Smooth muscle cell (in vitro differentiated cells): ENCODE data around the gene MTARC2. TPM values are rescaled to one million over a fixed set of nuclear protein-coding genes. Genes with fewer than 3 reads are reported as not detected.
"Not testable (repeated sequence)": the region's sequence is repeated elsewhere in the genome, so short reads cannot be mapped to it uniquely, and the experiment has no call there.

Experiments
- DNase-seq: peaks from one replicate; lab custom pipeline; 2025; ENCODE audit not compliant: unreplicated experiment; lab: John Stamatoyannopoulos, UW
- H2AFZ ChIP-seq: fragments of 200-600 bp; sonication (generic); 2 replicates; pipeline ENCODE4 v1.6.0; 2016; ENCODE audit warnings: antibody characterized with exemption, low read depth, mild to moderate bottlenecking
- H3F3A ChIP-seq: fragments of 200-600 bp; sonication (generic); 2 replicates; pipeline ENCODE4 v1.6.0; 2017; ENCODE audit warnings: antibody characterized with exemption, low read depth
- H3K27ac ChIP-seq: fragments of 200-600 bp; sonication (generic); 2 replicates; pipeline ENCODE4 v1.5.1; 2016; ENCODE audit warnings: low read depth, mild to moderate bottlenecking
- H3K27me3 ChIP-seq: fragments of 200-600 bp; sonication (generic); 2 replicates; pipeline ENCODE4 v1.6.1; 2016; ENCODE audit warnings: low read depth, mild to moderate bottlenecking
- H3K36me3 ChIP-seq: fragments of 200-600 bp; sonication (generic); 2 replicates; pipeline ENCODE4 v1.5.1; 2016; ENCODE audit warnings: low read depth
- H3K4me1 ChIP-seq: fragments of 200-600 bp; sonication (generic); 2 replicates; pipeline ENCODE4 v1.5.1; 2016; ENCODE audit warnings: low read depth
- H3K4me2 ChIP-seq: fragments of 200-600 bp; sonication (generic); 2 replicates; pipeline ENCODE4 v1.6.0; 2016; ENCODE audit warnings: mild to moderate bottlenecking
- H3K4me3 ChIP-seq: fragments of 200-600 bp; sonication (generic); 2 replicates; pipeline ENCODE4 v1.5.1; 2016; ENCODE audit warnings: mild to moderate bottlenecking
- H3K79me2 ChIP-seq: fragments of 200-600 bp; sonication (generic); 2 replicates; pipeline ENCODE4 v1.6.0; 2016; ENCODE audit warnings: low read depth, mild to moderate bottlenecking
- H3K9ac ChIP-seq: fragments of 200-600 bp; sonication (generic); 2 replicates; pipeline ENCODE4 v1.6.0; 2016; ENCODE audit warnings: low read depth
- H3K9me3 ChIP-seq: fragments of 200-600 bp; sonication (generic); replicated peaks from 2 replicates; pipeline ENCODE4 v1.5.1; 2016; ENCODE audit warnings: low read depth
- H4K20me1 ChIP-seq: fragments of 200-600 bp; sonication (generic); 2 replicates; pipeline ENCODE4 v1.6.0; 2016; ENCODE audit warnings: low read depth
- CTCF ChIP-seq: fragments of 200-600 bp; sonication (generic); IDR thresholded peaks from 2 replicates; pipeline ENCODE4 v1.5.1; 2017; ENCODE audit warnings: borderline replicate concordance, mild to moderate bottlenecking, antibody characterized with exemption; ENCODE audit not compliant: insufficient read depth, poor library complexity, severe bottlenecking
- WGBS: methylation state at CpG from one replicate; pipeline ENCODE4 v1.1.7; 2016; ENCODE audit warnings: low lambda C conversion rate; 5-methylcytosine and 5-hydroxymethylcytosine counted together
- polyA plus RNA-seq: library from polyadenylated mRNA; unstranded; fragments of >200 nt; fragmentation: Nextera tagmentation; extraction: Ambion mirVana; gene quantifications from 2 replicates; pipeline ENCODE4 v1.2.1, GENCODE V29; 2016
- total RNA-seq: library from RNA; depleted of rRNA; stranded (reverse); fragments of >200 nt; gene quantifications from 2 replicates; pipeline ENCODE4 v1.2.3, GENCODE V29; 2014

The MTARC2 gene
- total and polyA plus RNA-seq, 2 experiments from 2014 or later = 6.1 to 7.6 TPM

- Histone ChIP-seq H4K20me1 (no peaks in the 10 kb centered on the region), H3K9me3 (no peaks in the 10 kb centered on the region), H3F3A (no peaks in the 10 kb centered on the region), H3K27ac (no peak overlapping the region), H3K9ac (no peak overlapping the region), H3K4me2 (no peak overlapping the region), H3K4me3 (no peak overlapping the region), H3K36me3 (no peaks in the 10 kb centered on the region), H3K27me3 (no peaks in the 10 kb centered on the region), H2AFZ (no peak overlapping the region), H3K79me2 (no peaks in the 10 kb centered on the region), H3K4me1 (no peaks in the 10 kb centered on the region)
- 87% methylated on average over 20 of the region's 20 CpGs for WGBS
- TF ChIP-seq CTCF = no peak
- no peak for DNase-seq
Observed at GRCh38 chr1:220717800-220718640, 30.1 kb upstream of the MTARC2 start.

GRCh38 chr1:220721266-220721665 lies 26.9 kb upstream of the MTARC2 start:
- H3K4me1 ChIP-seq, H3K4me2 ChIP-seq: not testable (repeated sequence)

GRCh38 chr1:220726634-220727033 lies 21.5 kb upstream of the MTARC2 start:
- no peak overlapping the region for H3K9ac ChIP-seq
- no peaks in the 10 kb centered on the region for H3K79me2 ChIP-seq
- no peaks in the 10 kb centered on the region for H3K4me1 ChIP-seq
- H3K4me2 ChIP-seq = no peak overlapping the region
- no peaks in the 10 kb centered on the region for H3F3A ChIP-seq
- no peaks in the 10 kb centered on the region for H3K36me3 ChIP-seq
- no peak overlapping the region for H3K4me3 ChIP-seq
- H3K9me3 ChIP-seq = no peaks in the 10 kb centered on the region
- no peak for DNase-seq
- peaks cover 5% of the 10 kb centered on the region for H3K27me3 ChIP-seq
- no peak overlapping the region for H2AFZ ChIP-seq
- H3K27ac ChIP-seq = no peak overlapping the region
- 65% methylated on average over 3 of the region's 3 CpGs for WGBS
- H4K20me1 ChIP-seq = no peaks in the 10 kb centered on the region
- TF ChIP-seq CTCF = no peak

More at GRCh38 chr1:220721266-220721665, 26.9 kb upstream of the MTARC2 start:
- not testable (repeated sequence) for H3K4me3 ChIP-seq, H3K27me3 ChIP-seq, H3K79me2 ChIP-seq, H3F3A ChIP-seq, H2AFZ ChIP-seq, H3K9ac ChIP-seq, H3K9me3 ChIP-seq, H3K27ac ChIP-seq, H4K20me1 ChIP-seq, H3K36me3 ChIP-seq, DNase-seq
- 88% methylated on average over 7 of the region's 7 CpGs for WGBS

- TF ChIP-seq CTCF = no peak
- Histone ChIP-seq H2AFZ (no peak overlapping the region), H3K27ac (no peak overlapping the region), H3K36me3 (no peaks in the 10 kb centered on the region), H3K27me3 (peaks cover 5% of the 10 kb centered on the region), H4K20me1 (no peaks in the 10 kb centered on the region), H3K9me3 (no peaks in the 10 kb centered on the region), H3K4me3 (no peak overlapping the region), H3K79me2 (no peaks in the 10 kb centered on the region), H3K4me1 (no peaks in the 10 kb centered on the region), H3F3A (no peaks in the 10 kb centered on the region), H3K4me2 (no peak overlapping the region), H3K9ac (no peak overlapping the region)
- 96% methylated on average over 1 of the region's 1 CpG for WGBS
- no peak for DNase-seq
Observed at GRCh38 chr1:220727519-220727918, 20.6 kb upstream of the MTARC2 start.
